RWPE1 (cell line): ENCODE results near the gene ADCYAP1R1.

Experiments
- CTCF ChIA-PET: fragments of 350-600 bp; sonication (Branson Sonifier 250); formaldehyde crosslinking; extraction: SDS; loops from one replicate; lab custom pipeline; 2021; lab: Yijun Ruan, JAX
- POLR2A ChIA-PET: fragments of 400-600 bp; formaldehyde crosslinking; extraction: SDS; loops from one replicate; lab custom pipeline; 2020; ENCODE audit warnings: antibody characterized with exemption; ENCODE audit not compliant: low non-redundant PET; lab: Yijun Ruan, JAX
- DNase-seq: peaks from one replicate; pipeline ENCODE4 v3.0.0; 2012; ENCODE audit warnings: low spot score
- H3K27ac ChIP-seq: fragments of 450-650 bp; 2 replicates; pipeline ENCODE4 v1.5.1; 2017
- TF ChIP-seq, protein P1 (sequence below): fragments of 450-650 bp; conservative IDR thresholded peaks from 2 replicates; pipeline ENCODE4 v1.5.1; 2017; ENCODE audit warnings: low read depth, mild to moderate bottlenecking

Gene ADCYAP1R1

DNA sequence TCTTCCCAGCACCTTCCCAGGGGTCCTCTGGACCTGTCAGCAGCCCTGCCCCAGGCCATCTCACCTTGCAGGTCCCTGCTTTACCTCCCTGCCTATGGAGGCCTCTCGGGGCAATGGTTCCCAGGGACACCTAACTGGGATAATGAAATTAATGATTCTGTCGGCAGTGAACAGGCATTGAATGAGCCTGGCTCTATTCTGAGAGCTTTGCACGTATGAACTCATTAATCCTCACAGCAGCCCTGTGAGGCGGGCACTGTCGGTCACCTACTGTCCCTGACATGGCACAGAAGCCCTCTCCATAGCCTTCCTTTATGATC, 22.9 kb downstream of the ADCYAP1R1 start:
- no peak overlapping the region for H3K27ac ChIP-seq
- TF ChIP-seq, protein P1, sequence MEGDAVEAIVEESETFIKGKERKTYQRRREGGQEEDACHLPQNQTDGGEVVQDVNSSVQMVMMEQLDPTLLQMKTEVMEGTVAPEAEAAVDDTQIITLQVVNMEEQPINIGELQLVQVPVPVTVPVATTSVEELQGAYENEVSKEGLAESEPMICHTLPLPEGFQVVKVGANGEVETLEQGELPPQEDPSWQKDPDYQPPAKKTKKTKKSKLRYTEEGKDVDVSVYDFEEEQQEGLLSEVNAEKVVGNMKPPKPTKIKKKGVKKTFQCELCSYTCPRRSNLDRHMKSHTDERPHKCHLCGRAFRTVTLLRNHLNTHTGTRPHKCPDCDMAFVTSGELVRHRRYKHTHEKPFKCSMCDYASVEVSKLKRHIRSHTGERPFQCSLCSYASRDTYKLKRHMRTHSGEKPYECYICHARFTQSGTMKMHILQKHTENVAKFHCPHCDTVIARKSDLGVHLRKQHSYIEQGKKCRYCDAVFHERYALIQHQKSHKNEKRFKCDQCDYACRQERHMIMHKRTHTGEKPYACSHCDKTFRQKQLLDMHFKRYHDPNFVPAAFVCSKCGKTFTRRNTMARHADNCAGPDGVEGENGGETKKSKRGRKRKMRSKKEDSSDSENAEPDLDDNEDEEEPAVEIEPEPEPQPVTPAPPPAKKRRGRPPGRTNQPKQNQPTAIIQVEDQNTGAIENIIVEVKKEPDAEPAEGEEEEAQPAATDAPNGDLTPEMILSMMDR, result no peak
- DNase-seq, result no peak
- CTCF ChIA-PET, result interaction anchor here (0.7 to 1.1 kb wide), 2 partner anchors 48 to 91 kb away, joined by 3 read pairs; no protein-coding TSS in a partner anchor
- POLR2A ChIA-PET, result no interaction called here

DNA sequence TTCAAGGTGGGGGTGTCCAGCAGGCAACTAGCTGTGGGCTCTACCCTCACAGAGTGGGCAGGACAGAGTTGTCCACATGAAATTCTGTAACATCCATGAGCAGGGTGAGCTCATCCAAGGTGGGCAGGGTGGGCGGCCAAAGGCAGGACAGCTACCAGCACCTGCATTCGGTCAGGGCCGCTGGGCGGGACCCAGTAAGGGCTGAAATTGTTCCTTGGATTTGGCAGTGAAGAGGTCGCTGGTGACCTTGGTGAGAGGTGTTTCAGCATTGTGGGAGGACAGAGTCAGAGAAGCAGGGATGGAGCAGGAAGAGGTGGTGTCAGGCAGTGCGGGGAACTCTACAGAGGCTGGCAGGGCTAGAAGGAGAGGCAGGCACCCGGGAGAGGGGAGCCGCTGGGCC, 23.9 kb downstream of the ADCYAP1R1 start:
- ChIA-PET POLR2A (no interaction called here), CTCF (interaction anchor here (0.9 kb wide), 1 partner anchor 11 kb away, joined by 3 read pairs; no protein-coding TSS in a partner anchor)
- TF ChIP-seq, protein P1, result no peak
- DNase-seq, result no peak
- H3K27ac ChIP-seq, result no peak overlapping the region

DNA sequence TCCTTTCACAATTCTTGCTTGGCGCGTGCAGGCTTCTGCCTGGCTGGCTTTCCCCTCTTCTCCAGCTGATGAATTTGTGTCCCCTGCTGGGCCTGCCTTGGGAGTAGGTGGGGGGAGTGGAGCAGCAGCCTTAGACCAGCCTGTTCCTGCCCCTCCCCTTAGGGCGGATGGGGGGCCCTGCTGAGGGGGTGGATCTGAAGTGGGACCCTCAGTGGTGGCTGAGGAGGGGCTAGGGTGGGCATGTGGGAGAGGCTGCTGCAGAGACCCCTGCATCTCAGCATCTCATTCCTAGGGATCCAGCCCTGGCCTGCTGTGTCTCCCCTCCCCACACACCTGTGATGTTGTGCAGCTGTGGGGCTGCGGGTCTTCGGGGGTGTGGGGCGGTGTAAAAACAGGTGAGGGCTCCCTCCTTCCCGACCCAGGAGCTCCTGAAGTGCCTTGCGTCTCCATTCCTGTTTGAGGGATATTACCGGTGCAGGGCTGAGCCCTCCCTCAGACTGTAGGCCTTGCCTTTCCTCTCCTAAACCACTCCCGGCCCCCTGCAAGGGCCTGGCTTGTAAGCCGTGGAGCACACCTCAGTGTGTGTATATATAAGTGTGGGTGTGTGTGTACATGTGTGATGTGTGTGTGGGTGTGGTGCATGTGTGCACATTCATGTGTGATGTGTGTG, 24.7 kb downstream of the ADCYAP1R1 start:
- no peak overlapping the region for H3K27ac ChIP-seq
- POLR2A ChIA-PET, result no interaction called here
- CTCF ChIA-PET, result interaction anchor here (0.9 kb wide), 1 partner anchor 10 kb away, joined by 3 read pairs; no protein-coding TSS in a partner anchor
- TF ChIP-seq, protein P1, result no peak
- DNase-seq, result no peak

DNA sequence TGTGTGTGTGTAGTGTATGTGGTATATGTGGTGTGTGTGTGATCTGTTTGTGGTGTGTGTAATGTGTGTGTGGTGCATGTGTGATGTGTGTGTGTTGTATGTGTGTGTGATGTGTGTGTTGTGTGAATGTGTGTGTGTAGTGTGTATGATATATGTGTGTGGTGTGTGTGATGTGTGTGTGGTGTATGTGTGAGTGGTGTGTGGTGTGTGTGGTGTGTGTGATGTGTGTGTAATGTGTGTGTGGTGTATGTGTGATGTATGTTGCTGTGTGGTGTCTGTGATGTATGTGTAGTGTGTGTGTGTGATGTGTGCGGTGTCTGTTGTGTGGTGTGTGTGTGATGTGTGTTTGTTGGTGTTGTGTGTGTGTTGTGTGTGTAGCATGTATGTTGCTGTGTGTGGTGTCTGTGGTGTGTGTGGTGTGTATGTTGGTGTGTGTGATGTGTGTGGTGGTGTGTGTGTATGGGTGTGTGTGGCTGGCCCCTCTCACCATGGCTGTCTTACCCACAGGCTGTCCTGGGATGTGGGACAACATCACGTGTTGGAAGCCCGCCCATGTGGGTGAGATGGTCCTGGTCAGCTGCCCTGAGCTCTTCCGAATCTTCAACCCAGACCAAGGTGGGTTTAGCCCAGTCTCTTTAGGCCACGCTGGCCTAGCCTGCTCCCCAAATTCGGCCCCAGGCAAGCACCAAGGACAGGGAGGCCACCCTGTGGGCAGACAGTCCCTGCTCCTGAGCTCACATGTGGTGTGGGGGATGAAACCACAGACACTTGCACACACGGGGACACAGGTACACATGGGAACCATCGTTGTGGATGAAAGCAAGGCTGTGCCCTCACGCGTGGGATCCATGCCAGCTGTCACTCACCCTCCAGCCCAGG, 25.6 kb downstream of the ADCYAP1R1 start:
- CTCF ChIA-PET, result interaction anchor here (0.6 kb wide), 1 partner anchor 321 kb away, joined by 3 read pairs; no protein-coding TSS in a partner anchor
- TF ChIP-seq, protein P1, result no peak
- DNase-seq, result no peak
- POLR2A ChIA-PET, result no interaction called here
- no peak overlapping the region for H3K27ac ChIP-seq

DNA sequence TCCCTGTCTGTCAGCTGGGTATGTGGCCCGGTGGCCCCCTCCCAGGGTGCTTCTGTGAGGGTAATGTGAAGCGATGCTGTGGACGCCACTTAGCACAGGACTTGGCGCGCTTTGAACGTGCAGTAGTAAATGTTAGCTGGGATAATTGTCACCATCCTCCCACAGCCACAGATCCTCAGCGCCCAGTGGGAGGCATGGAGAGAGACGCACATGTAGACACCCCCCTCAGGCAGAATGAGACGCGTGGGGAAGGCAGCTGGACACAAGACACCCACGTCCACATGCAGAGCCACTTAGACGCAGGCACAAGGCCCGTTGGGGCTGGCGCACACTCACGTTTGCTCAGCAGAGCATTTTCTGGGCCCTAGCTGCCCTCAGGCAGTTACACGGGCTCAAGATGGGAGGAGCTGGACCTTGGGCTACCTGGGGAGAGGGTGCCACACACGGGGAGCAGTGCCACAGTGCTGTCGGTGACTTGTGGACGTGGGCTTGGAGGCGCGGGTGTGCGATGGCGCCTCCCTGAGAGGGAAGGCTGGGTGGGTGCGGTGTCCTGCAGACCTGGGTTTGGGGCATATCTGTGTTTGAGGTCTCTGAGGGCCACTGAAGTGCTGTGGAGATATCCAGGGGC, 26.4 kb downstream of the ADCYAP1R1 start:
- H3K27ac ChIP-seq, result no peak overlapping the region
- POLR2A ChIA-PET, result no interaction called here
- no peak for DNase-seq
- CTCF ChIA-PET, result interaction anchor here (0.6 kb wide), 1 partner anchor 322 kb away, joined by 3 read pairs; no protein-coding TSS in a partner anchor
- TF ChIP-seq, protein P1, result no peak
